ENCODE measurements around the gene NCK2.

DNA sequence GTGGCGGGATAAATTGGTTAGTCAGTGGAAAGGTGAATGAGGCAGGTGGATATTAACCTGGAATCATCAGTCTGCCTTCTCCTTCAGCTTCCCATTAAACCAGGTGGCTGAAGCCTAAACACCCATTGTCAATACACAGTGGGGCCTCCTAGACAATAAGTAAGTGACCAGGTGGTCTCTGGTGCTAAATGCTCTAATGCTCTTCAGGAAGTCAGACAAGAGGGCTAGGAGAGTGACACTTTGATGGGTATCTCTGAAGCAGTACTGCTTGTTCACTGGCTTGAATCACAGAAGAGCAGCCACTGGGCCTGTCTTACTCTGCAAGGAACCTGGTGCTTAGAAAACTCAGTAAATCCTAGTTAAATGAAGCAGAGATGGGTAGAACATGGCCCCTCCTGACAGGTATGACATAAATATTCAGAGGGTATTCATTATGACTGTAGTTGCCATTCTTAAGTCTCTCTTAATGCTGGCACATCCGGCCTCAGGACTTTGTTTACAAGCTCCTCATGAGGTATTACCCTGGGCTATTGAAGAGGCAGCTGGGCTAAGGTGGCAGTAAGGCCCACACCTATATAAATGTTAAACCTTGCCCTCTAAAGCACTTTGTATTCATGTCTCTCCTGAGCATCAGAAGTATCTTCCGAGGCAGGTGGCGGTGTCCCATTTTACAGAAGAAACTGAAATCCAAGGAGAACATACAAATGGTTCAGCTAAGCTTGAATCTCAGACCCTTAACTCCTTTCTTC, 104.9 kb downstream of the NCK2 start:
- TF ChIP-seq CTCF (IDR thresholded peaks at IDR 0.05) (no peak), POLR2A (IDR thresholded peaks at IDR 0.05) (no peak)
